IMR-90 (cell line): ENCODE results near the gene MMAB. TPM values are rescaled to one million over a fixed set of nuclear protein-coding genes. Genes with fewer than 3 reads are reported as not detected.

Experiments used
- ATAC-seq: fragments of 200-7000 bp; cut with Tn5 transposase; 2 replicates; pipeline ENCODE4 v1.9.1; 2020; ENCODE audit warnings: low read depth, mild to moderate bottlenecking, moderate library complexity
- BruUV-seq: library from RNA; stranded (reverse); fragments of 400-500 nt; replicated peaks from 2 replicates; lab custom pipeline; 2021; lab: Mats Ljungman, UMichigan
- CTCF ChIA-PET: fragments of 300-600 bp; formaldehyde crosslinking; extraction: SDS; loops from one replicate; lab custom pipeline; 2021; ENCODE audit warnings: antibody characterized with exemption; lab: Yijun Ruan, JAX
- POLR2A ChIA-PET: fragments of 300-600 bp; sonication (Branson Sonifier 250); formaldehyde crosslinking; loops from one replicate; lab custom pipeline; 2022; ENCODE audit warnings: antibody characterized with exemption; ENCODE audit not compliant: unreplicated experiment; lab: Charles Lee
- DNase-seq: peaks from one replicate; pipeline ENCODE4 v3.0.0; 2013
- H2AFZ ChIP-seq: replicated peaks from 2 replicates; pipeline ENCODE3; 2013; ENCODE audit warnings: low read length, mild to moderate bottlenecking; ENCODE audit not compliant: poor library complexity
- H2AK5ac ChIP-seq: 2 replicates; pipeline ENCODE4 v1.6.1; 2013; ENCODE audit warnings: low read depth, low read length, inconsistent platforms
- H2AK9ac ChIP-seq: replicated peaks from 2 replicates; pipeline ENCODE3; 2013; ENCODE audit warnings: mild to moderate bottlenecking, low read depth, low read length, moderate library complexity; ENCODE audit not compliant: poor library complexity
- H2BK120ac ChIP-seq: 2 replicates; pipeline ENCODE4 v1.6.1; 2013; ENCODE audit warnings: low read depth, low read length, inconsistent platforms
- H2BK15ac ChIP-seq: 3 replicates; pipeline ENCODE4 v1.6.1; 2013; ENCODE audit warnings: low read depth, low read length, inconsistent platforms
- H2BK20ac ChIP-seq: 2 replicates; pipeline ENCODE4 v1.6.1; 2013; ENCODE audit warnings: low read depth, mild to moderate bottlenecking, inconsistent platforms, low read length, moderate library complexity
- H2BK5ac ChIP-seq: 2 replicates; pipeline ENCODE4 v1.6.1; 2013; ENCODE audit warnings: mild to moderate bottlenecking, low read depth, low read length, inconsistent platforms; ENCODE audit not compliant: poor library complexity, severe bottlenecking
- H3K14ac ChIP-seq: replicated peaks from 2 replicates; pipeline ENCODE4 v1.6.1; 2013; ENCODE audit warnings: low read depth, low read length, inconsistent platforms
- H3K18ac ChIP-seq: 2 replicates; pipeline ENCODE4 v1.6.1; 2013; ENCODE audit warnings: low read depth, low read length, control low read depth
- H3K23ac ChIP-seq: 2 replicates; pipeline ENCODE4 v1.6.1; 2013; ENCODE audit warnings: low read depth, low read length, inconsistent platforms
- H3K27ac ChIP-seq: 2 replicates; pipeline ENCODE4 v1.5.1; 2013; ENCODE audit warnings: mild to moderate bottlenecking, control low read depth, low read length; ENCODE audit not compliant: insufficient read depth
- H3K27me3 ChIP-seq: 2 replicates; pipeline ENCODE4 v1.6.1; 2013; ENCODE audit warnings: low read length; ENCODE audit not compliant: control insufficient read depth, insufficient read depth
- H3K36me3 ChIP-seq: 2 replicates; pipeline ENCODE4 v1.6.1; 2013; ENCODE audit warnings: low read length, mixed read lengths; ENCODE audit not compliant: control insufficient read depth, insufficient read depth
- H3K4ac ChIP-seq: 2 replicates; pipeline ENCODE4 v1.6.1; 2013; ENCODE audit warnings: low read depth, low read length, inconsistent platforms
- H3K4me1 ChIP-seq: 2 replicates; pipeline ENCODE4 v1.6.1; 2013; ENCODE audit warnings: low read length, mixed read lengths; ENCODE audit not compliant: control insufficient read depth, insufficient read depth
- H3K4me2 ChIP-seq: 2 replicates; pipeline ENCODE4 v1.6.1; 2013; ENCODE audit warnings: low read depth, mild to moderate bottlenecking, control low read depth, low read length, moderate library complexity
- H3K4me3 ChIP-seq: 2 replicates; pipeline ENCODE4 v1.5.1; 2013; ENCODE audit warnings: low read depth, mild to moderate bottlenecking, control low read depth, low read length, moderate library complexity; ENCODE audit not compliant: insufficient read depth
- H3K56ac ChIP-seq: 2 replicates; pipeline ENCODE4 v1.6.1; 2013; ENCODE audit warnings: low read length, inconsistent platforms; ENCODE audit not compliant: insufficient read depth; ENCODE audit errors: extremely low read depth
- H3K79me1 ChIP-seq, 2 experiments: 2 replicates each; pipeline ENCODE4 v1.6.1; 2013; ENCODE audit warnings: low read length in 2 of 2, inconsistent platforms in 1 of 2, low read depth in 1 of 2
- H3K9ac ChIP-seq: 2 replicates; pipeline ENCODE4 v1.6.1; 2013; ENCODE audit warnings: low read depth, low read length, control low read depth
- H3K9me1 ChIP-seq: 2 replicates; pipeline ENCODE4 v1.6.1; 2013; ENCODE audit warnings: low read length, inconsistent platforms; ENCODE audit not compliant: insufficient read depth
- H3K9me3 ChIP-seq: 2 replicates; pipeline ENCODE4 v1.6.1; 2013; ENCODE audit warnings: low read length; ENCODE audit not compliant: control insufficient read depth, insufficient read depth
- H4K20me1 ChIP-seq: 2 replicates; pipeline ENCODE4 v1.6.1; 2013; ENCODE audit warnings: low read length, inconsistent platforms; ENCODE audit not compliant: insufficient read depth
- H4K5ac ChIP-seq: 2 replicates; pipeline ENCODE4 v1.6.1; 2013; ENCODE audit warnings: mild to moderate bottlenecking, low read depth, low read length, control low read depth
- H4K8ac ChIP-seq, 2 experiments: 2 replicates each; pipeline ENCODE4 v1.6.1; 2013; ENCODE audit warnings: low read depth in 2 of 2, low read length in 2 of 2, control low read depth in 1 of 2, inconsistent platforms in 1 of 2
- H4K91ac ChIP-seq: 2 replicates; pipeline ENCODE4 v1.6.1; 2013; ENCODE audit warnings: low read depth, low read length, inconsistent platforms; ENCODE audit not compliant: insufficient read depth
- BHLHE40 ChIP-seq: fragments of 150-350 bp; IDR thresholded peaks from 2 replicates; pipeline ENCODE4 v1.6.1; 2016; ENCODE audit warnings: mild to moderate bottlenecking, low read depth, low read length
- CEBPB ChIP-seq: IDR thresholded peaks from 2 replicates; pipeline ENCODE4 v1.6.1; 2012; ENCODE audit warnings: low read depth, low read length, improper control_type of control experiment
- CHD1 ChIP-seq: IDR thresholded peaks from 2 replicates; pipeline ENCODE4 v1.6.1; 2012; ENCODE audit warnings: low read depth, low read length, improper control_type of control experiment
- MAFK ChIP-seq: IDR thresholded peaks from 2 replicates; pipeline ENCODE4 v1.6.1; 2012; ENCODE audit warnings: low read depth, low read length, improper control_type of control experiment
- MXI1 ChIP-seq: IDR thresholded peaks from 2 replicates; pipeline ENCODE4 v1.6.1; 2012; ENCODE audit warnings: low read depth, mild to moderate bottlenecking, low read length, moderate library complexity, borderline replicate concordance
- NFE2L2 ChIP-seq: fragments of 150-350 bp; IDR thresholded peaks from 2 replicates; pipeline ENCODE4 v1.6.1; 2016; ENCODE audit warnings: low read depth, mild to moderate bottlenecking, low read length
- POLR2A ChIP-seq: IDR thresholded peaks from 2 replicates; pipeline ENCODE4 v1.6.1; 2012; ENCODE audit warnings: mild to moderate bottlenecking, low read depth, low read length
- RAD21 ChIP-seq: IDR thresholded peaks from 2 replicates; pipeline ENCODE4 v1.6.1; 2012; ENCODE audit warnings: low read length, improper control_type of control experiment
- RCOR1 ChIP-seq: IDR thresholded peaks from 2 replicates; pipeline ENCODE4 v1.6.1; 2012; ENCODE audit warnings: mild to moderate bottlenecking, low read length, improper control_type of control experiment; ENCODE audit not compliant: insufficient replicate concordance
- RFX5 ChIP-seq: IDR thresholded peaks from 2 replicates; pipeline ENCODE4 v1.8.0; 2012; ENCODE audit warnings: low read depth, mild to moderate bottlenecking, low read length, moderate library complexity
- USF2 ChIP-seq: fragments of 150-350 bp; IDR thresholded peaks from 2 replicates; pipeline ENCODE4 v1.6.1; 2017; ENCODE audit warnings: mild to moderate bottlenecking, antibody characterized with exemption, low read length, low read depth
- WGBS, 2 experiments: methylation state at CpG; one replicate each; pipeline versions ENCODE4 v1.1.5 to v1.1.7; 2013; ENCODE audit warnings: missing lambda C conversion rate in 2 of 2; ENCODE audit not compliant: insufficient read length in 1 of 2; ENCODE audit errors: extremely low coverage in 2 of 2; 5-methylcytosine and 5-hydroxymethylcytosine counted together
- dilution Hi-C: fragments of 300-500 bp; cut with HindIII; formaldehyde crosslinking; loops from one replicate; pipeline ENCODE4 v1.14.3; 2018; ENCODE audit warnings: low sequenced_read_pairs; ENCODE audit not compliant: unreplicated experiment
- in situ Hi-C: fragments of 300-500 bp; cut with MboI; formaldehyde crosslinking; loops from 3 replicates; pipeline ENCODE4 v1.14.3; 2019; ENCODE audit warnings: low sequenced_read_pairs, inconsistent platforms, mixed read lengths
- intact Hi-C: fragments of 100-400 bp; cut with micrococcal nuclease; formaldehyde crosslinking; loops from 2 replicates; pipeline ENCODE4 v1.10.0; 2022
- polyA plus RNA-seq, 3 experiments: library from polyadenylated mRNA; depleted of rRNA; stranded (reverse); fragments of >200 nt; gene quantifications; 2 replicates each; pipeline ENCODE4 v1.2.3, GENCODE V29; 2012; ENCODE audit warnings: low replicate concordance in 1 of 3
- total RNA-seq: library from RNA; depleted of rRNA; stranded (reverse); fragments of >200 nt; gene quantifications from 2 replicates; pipeline ENCODE4 v1.2.3, GENCODE V29; 2012
- TF ChIP-seq, protein P1 (sequence below): conservative IDR thresholded peaks from 2 replicates; pipeline ENCODE4 v1.5.1; 2012; ENCODE audit warnings: mild to moderate bottlenecking, low read depth, low read length, improper control_type of control experiment

The MMAB gene
- total and polyA plus RNA-seq, 2 of the 4 experiments (the other 2 are of a cell fraction): 16.5 to 16.9 TPM

- H3K4me1 ChIP-seq: no peaks in the 10 kb centered on the region
- H3K18ac ChIP-seq: no peak overlapping the region
- no peak for ATAC-seq
- H2BK5ac ChIP-seq: no peak overlapping the region
- no peak overlapping the region for H3K9ac ChIP-seq
- H3K4me2 ChIP-seq: no peak overlapping the region
- no peak for DNase-seq
- H2AK5ac ChIP-seq: no peak overlapping the region
- no peak overlapping the region for H2AK9ac ChIP-seq
- H3K79me1 ChIP-seq: no peaks in the 10 kb centered on the region
- H3K14ac ChIP-seq: no peak overlapping the region
- no peaks in the 10 kb centered on the region for H4K20me1 ChIP-seq
- BruUV-seq: no TSS peak
- TF ChIP-seq CHD1 (no peak), POLR2A (no peak), CEBPB (no peak), BHLHE40 (no peak), RFX5 (no peak), MXI1 (no peak), RCOR1 (no peak), USF2 (no peak), RAD21 (no peak), MAFK (no peak), NFE2L2 (no peak)
- TF ChIP-seq, protein P1, sequence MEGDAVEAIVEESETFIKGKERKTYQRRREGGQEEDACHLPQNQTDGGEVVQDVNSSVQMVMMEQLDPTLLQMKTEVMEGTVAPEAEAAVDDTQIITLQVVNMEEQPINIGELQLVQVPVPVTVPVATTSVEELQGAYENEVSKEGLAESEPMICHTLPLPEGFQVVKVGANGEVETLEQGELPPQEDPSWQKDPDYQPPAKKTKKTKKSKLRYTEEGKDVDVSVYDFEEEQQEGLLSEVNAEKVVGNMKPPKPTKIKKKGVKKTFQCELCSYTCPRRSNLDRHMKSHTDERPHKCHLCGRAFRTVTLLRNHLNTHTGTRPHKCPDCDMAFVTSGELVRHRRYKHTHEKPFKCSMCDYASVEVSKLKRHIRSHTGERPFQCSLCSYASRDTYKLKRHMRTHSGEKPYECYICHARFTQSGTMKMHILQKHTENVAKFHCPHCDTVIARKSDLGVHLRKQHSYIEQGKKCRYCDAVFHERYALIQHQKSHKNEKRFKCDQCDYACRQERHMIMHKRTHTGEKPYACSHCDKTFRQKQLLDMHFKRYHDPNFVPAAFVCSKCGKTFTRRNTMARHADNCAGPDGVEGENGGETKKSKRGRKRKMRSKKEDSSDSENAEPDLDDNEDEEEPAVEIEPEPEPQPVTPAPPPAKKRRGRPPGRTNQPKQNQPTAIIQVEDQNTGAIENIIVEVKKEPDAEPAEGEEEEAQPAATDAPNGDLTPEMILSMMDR: no peak
- H3K9me1 ChIP-seq: no peaks in the 10 kb centered on the region
- no peak overlapping the region for H2AFZ ChIP-seq
- H3K4ac ChIP-seq: no peak overlapping the region
- no peak overlapping the region for H3K4me3 ChIP-seq
- H2BK120ac ChIP-seq: no peak overlapping the region
- no peak overlapping the region for H3K56ac ChIP-seq
- H2BK15ac ChIP-seq: no peak overlapping the region
- H4K8ac ChIP-seq: no peak overlapping the region
- intact Hi-C loops (no loop called here), dilution Hi-C loops (no loop called here), in situ Hi-C loops (no loop called here)
- no CpG with 5 or more reads among the region's 6 CpGs for WGBS, 2 experiments
- no peak overlapping the region for H4K5ac ChIP-seq
- CTCF ChIA-PET: interaction anchor here (1.4 kb wide), 1 partner anchor 14 kb away, joined by 3 read pairs; no protein-coding TSS in a partner anchor
- no peak overlapping the region for H4K91ac ChIP-seq
- H3K9me3 ChIP-seq: 0 out of 2 replicates have a peak, but pooled peaks cover 2% of the 10 kb centered on the region
- H2BK20ac ChIP-seq: no peak overlapping the region
- H3K27me3 ChIP-seq: peaks cover 4% of the 10 kb centered on the region; the same call in 1 of the 2 replicates
- POLR2A ChIA-PET: no interaction called here
- no peak overlapping the region for H3K23ac ChIP-seq
- no peak overlapping the region for H3K27ac ChIP-seq
- no peaks in the 10 kb centered on the region for H3K36me3 ChIP-seq
These were observed 14.2 kb downstream of the MMAB start for GRCh38 chr12:109559200-109559505.
